ENCODE data around the gene LHX5.

Gene LHX5

GRCh38 chr12:113486722-113487121, 15.1 kb upstream of the LHX5 start:
- TF ChIP-seq CTCF (conservative IDR thresholded peaks at IDR 0.05; ENCODE audit: low read depth, low read length) = no peak
- DNase-seq (ENCODE audit: low read depth) = no peak
- no peak overlapping the region for H3K4me3 ChIP-seq (ENCODE audit: low read depth, low read length)

GRCh38 chr12:113485330-113485729, 13.7 kb upstream of the LHX5 start:
- no peak for DNase-seq (ENCODE audit: low read depth)
- TF ChIP-seq CTCF (conservative IDR thresholded peaks at IDR 0.05; ENCODE audit: low read depth, low read length) = no peak
- H3K4me3 ChIP-seq (ENCODE audit: low read depth, low read length) = no peak overlapping the region

GRCh38 chr12:113482334-113482733, 10.7 kb upstream of the LHX5 start:
- no peak overlapping the region for H3K4me3 ChIP-seq (ENCODE audit: low read depth, low read length)
- no peak for TF ChIP-seq CTCF (conservative IDR thresholded peaks at IDR 0.05; ENCODE audit: low read depth, low read length)
- DNase-seq (ENCODE audit: low read depth) = no peak

GRCh38 chr12:113480336-113480971, 8.8 kb upstream of the LHX5 start:
- TF ChIP-seq CTCF (conservative IDR thresholded peaks at IDR 0.05; ENCODE audit: low read depth, low read length) = no peak
- no peak overlapping the region for H3K4me3 ChIP-seq (ENCODE audit: low read depth, low read length)
- DNase-seq (ENCODE audit: low read depth) = no peak

GRCh38 chr12:113479590-113480335, 8.1 kb upstream of the LHX5 start:
- peak; percentile 41 for DNase-seq (ENCODE audit: low read depth)
- H3K4me3 ChIP-seq (ENCODE audit: low read depth, low read length) = no peak overlapping the region

GRCh38 chr12:113479216-113479589, 7.5 kb upstream of the LHX5 start:
- no peak for DNase-seq (ENCODE audit: low read depth)
- no peak overlapping the region for H3K4me3 ChIP-seq (ENCODE audit: low read depth, low read length)
- no peak for TF ChIP-seq CTCF (conservative IDR thresholded peaks at IDR 0.05; ENCODE audit: low read depth, low read length)

More at GRCh38 chr12:113479590-113480335, 8.1 kb upstream of the LHX5 start:
- TF ChIP-seq CTCF (conservative IDR thresholded peaks at IDR 0.05; ENCODE audit: low read depth, low read length) = no peak

Data from choroid plexus epithelial cell (primary cell).